HCT116 (cell line): ENCODE measurements around the gene RNPS1.

Experiments
- CEBPB ChIP-seq: IDR thresholded peaks from 2 replicates; pipeline ENCODE4 v1.6.1; 2012; ENCODE audit warnings: low read depth
- JUND ChIP-seq: IDR thresholded peaks from 2 replicates; pipeline ENCODE4 v1.6.1; 2012
- POLR2A ChIP-seq: IDR thresholded peaks from 2 replicates; pipeline ENCODE4 v1.7.0; 2011; ENCODE audit warnings: borderline replicate concordance; ENCODE audit not compliant: insufficient read depth, insufficient read length; ENCODE audit errors: extremely low read depth
- POLR2AphosphoS5 ChIP-seq: IDR thresholded peaks from 2 replicates; pipeline ENCODE4 v1.6.1; 2011; ENCODE audit warnings: mild to moderate bottlenecking, low read depth, low read length, moderate library complexity
- TF ChIP-seq, protein P1 (sequence below), 3 experiments: fragments of 200-600 bp in 1 of 3; sonication (generic) in 1 of 3; IDR thresholded peaks in 2 of 3; conservative IDR thresholded peaks in 1 of 3; 2 replicates each; pipeline ENCODE4 v1.5.1; 2012 to 2017; ENCODE audit warnings: low read depth in 2 of 3, low read length in 2 of 3, antibody characterized with exemption in 1 of 3, borderline replicate concordance in 1 of 3, control low read depth in 1 of 3, mild to moderate bottlenecking in 1 of 3, mixed read lengths in 1 of 3, mixed run types in 1 of 3, moderate library complexity in 1 of 3; ENCODE audit not compliant: insufficient read depth in 1 of 3
- TF ChIP-seq, protein P2 (sequence below): IDR thresholded peaks from 2 replicates; pipeline ENCODE4 v1.6.1; 2012
- TF ChIP-seq, protein P3 (sequence below): IDR thresholded peaks from 2 replicates; pipeline ENCODE4 v1.6.1; 2012

DNA sequence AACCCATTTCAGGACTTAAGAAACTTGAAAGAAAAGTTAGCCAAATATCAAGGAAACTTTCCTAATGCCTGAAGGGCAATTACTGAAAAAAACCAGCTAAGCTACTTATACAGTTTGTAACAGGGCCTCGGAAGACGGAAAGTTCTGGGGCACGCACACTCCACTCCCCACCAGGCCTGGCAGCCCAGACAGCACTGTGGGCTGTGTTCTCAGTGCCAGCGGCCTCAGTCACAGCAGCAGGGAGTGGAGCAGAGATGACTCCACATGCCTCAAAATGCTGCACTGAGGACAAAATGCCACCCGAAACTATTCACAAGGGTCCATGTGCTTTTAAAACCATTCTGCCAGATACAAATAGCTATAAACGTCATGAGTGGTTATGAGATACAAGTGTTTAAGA, 10.2 kb downstream of the RNPS1 start:
- TF ChIP-seq, protein P1, sequence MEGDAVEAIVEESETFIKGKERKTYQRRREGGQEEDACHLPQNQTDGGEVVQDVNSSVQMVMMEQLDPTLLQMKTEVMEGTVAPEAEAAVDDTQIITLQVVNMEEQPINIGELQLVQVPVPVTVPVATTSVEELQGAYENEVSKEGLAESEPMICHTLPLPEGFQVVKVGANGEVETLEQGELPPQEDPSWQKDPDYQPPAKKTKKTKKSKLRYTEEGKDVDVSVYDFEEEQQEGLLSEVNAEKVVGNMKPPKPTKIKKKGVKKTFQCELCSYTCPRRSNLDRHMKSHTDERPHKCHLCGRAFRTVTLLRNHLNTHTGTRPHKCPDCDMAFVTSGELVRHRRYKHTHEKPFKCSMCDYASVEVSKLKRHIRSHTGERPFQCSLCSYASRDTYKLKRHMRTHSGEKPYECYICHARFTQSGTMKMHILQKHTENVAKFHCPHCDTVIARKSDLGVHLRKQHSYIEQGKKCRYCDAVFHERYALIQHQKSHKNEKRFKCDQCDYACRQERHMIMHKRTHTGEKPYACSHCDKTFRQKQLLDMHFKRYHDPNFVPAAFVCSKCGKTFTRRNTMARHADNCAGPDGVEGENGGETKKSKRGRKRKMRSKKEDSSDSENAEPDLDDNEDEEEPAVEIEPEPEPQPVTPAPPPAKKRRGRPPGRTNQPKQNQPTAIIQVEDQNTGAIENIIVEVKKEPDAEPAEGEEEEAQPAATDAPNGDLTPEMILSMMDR (IDR thresholded peaks at IDR 0.05 in 2 of 3, conservative IDR thresholded peaks at IDR 0.05 in 1 of 3; ENCODE audit: borderline replicate concordance in 1 of 3, insufficient read depth in 1 of 3, low read depth in 2 of 3, low read length in 2 of 3) = no peak
- TF ChIP-seq JUND (no peak), POLR2AphosphoS5 (no peak), CEBPB (no peak), POLR2A (no peak)
- TF ChIP-seq, protein P2, sequence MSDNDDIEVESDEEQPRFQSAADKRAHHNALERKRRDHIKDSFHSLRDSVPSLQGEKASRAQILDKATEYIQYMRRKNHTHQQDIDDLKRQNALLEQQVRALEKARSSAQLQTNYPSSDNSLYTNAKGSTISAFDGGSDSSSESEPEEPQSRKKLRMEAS = no peak
- TF ChIP-seq, protein P3, sequence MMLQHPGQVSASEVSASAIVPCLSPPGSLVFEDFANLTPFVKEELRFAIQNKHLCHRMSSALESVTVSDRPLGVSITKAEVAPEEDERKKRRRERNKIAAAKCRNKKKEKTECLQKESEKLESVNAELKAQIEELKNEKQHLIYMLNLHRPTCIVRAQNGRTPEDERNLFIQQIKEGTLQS = no peak
